Measurements from ENCODE around the gene TBC1D8B.

Gene TBC1D8B

GRCh38 chrX:106897259-106897658 lies 94.8 kb downstream of the TBC1D8B start:
- no peak for TF ChIP-seq CTCF (IDR thresholded peaks at IDR 0.05; ENCODE audit: borderline replicate concordance, control extremely low read depth, extremely low read depth, insufficient read depth, missing control alignments)
- no peak for DNase-seq (ENCODE audit: low spot score)
- in situ Hi-C loops (cut with MboI; ENCODE audit: low sequenced_read_pairs, unreplicated experiment), result no loop called here

GRCh38 chrX:106898462-106898861 lies 96.0 kb downstream of the TBC1D8B start:
- peak; percentile 52 for DNase-seq (ENCODE audit: low spot score)
- in situ Hi-C loops (cut with MboI; ENCODE audit: low sequenced_read_pairs, unreplicated experiment), result no loop called here
- peak; percentile 34 for TF ChIP-seq CTCF (IDR thresholded peaks at IDR 0.05; ENCODE audit: borderline replicate concordance, control extremely low read depth, extremely low read depth, insufficient read depth, missing control alignments)

GRCh38 chrX:106899276-106899675 lies 96.8 kb downstream of the TBC1D8B start:
- in situ Hi-C loops (cut with MboI; ENCODE audit: low sequenced_read_pairs, unreplicated experiment), result no loop called here
- no peak for TF ChIP-seq CTCF (IDR thresholded peaks at IDR 0.05; ENCODE audit: borderline replicate concordance, control extremely low read depth, extremely low read depth, insufficient read depth, missing control alignments)

GRCh38 chrX:106899841-106900240 lies 97.4 kb downstream of the TBC1D8B start:
- in situ Hi-C loops (cut with MboI; ENCODE audit: low sequenced_read_pairs, unreplicated experiment), result no loop called here
- no peak for DNase-seq (ENCODE audit: low spot score)
- no peak for TF ChIP-seq CTCF (IDR thresholded peaks at IDR 0.05; ENCODE audit: borderline replicate concordance, control extremely low read depth, extremely low read depth, insufficient read depth, missing control alignments)

More at GRCh38 chrX:106899276-106899675, 96.8 kb downstream of the TBC1D8B start:
- DNase-seq (ENCODE audit: low spot score), result no peak

GRCh38 chrX:106901341-106901740 lies 98.9 kb downstream of the TBC1D8B start:
- no peak for DNase-seq (ENCODE audit: low spot score)
- no peak for TF ChIP-seq CTCF (IDR thresholded peaks at IDR 0.05; ENCODE audit: borderline replicate concordance, control extremely low read depth, extremely low read depth, insufficient read depth, missing control alignments)
- in situ Hi-C loops (cut with MboI; ENCODE audit: low sequenced_read_pairs, unreplicated experiment), result no loop called here

- TF ChIP-seq CTCF (IDR thresholded peaks at IDR 0.05; ENCODE audit: borderline replicate concordance, control extremely low read depth, extremely low read depth, insufficient read depth, missing control alignments), result no peak
- DNase-seq (ENCODE audit: low spot score), result no peak
- in situ Hi-C loops (cut with MboI; ENCODE audit: low sequenced_read_pairs, unreplicated experiment), result no loop called here
Measured at GRCh38 chrX:106901781-106902219, 99.3 kb downstream of the TBC1D8B start.

- DNase-seq (ENCODE audit: low spot score), result no peak
- in situ Hi-C loops (cut with MboI; ENCODE audit: low sequenced_read_pairs, unreplicated experiment), result no loop called here
- TF ChIP-seq CTCF (IDR thresholded peaks at IDR 0.05; ENCODE audit: borderline replicate concordance, control extremely low read depth, extremely low read depth, insufficient read depth, missing control alignments), result no peak
Measured at GRCh38 chrX:106902684-106903083, 100.2 kb downstream of the TBC1D8B start.

All from GM13976 (cell line).